GM19467 (cell line): ENCODE data around the gene MARCHF6.
"Not testable (repeated sequence)": the region's sequence is repeated elsewhere in the genome, so short reads cannot be mapped to it uniquely, and the experiment has no call there.

ENCODE experiments used
- ATAC-seq: cut with Tn5 transposase; IDR thresholded peaks from one replicate; pipeline ENCODE4 v1.9.1; 2021; ENCODE audit warnings: mild to moderate bottlenecking, moderate library complexity; ENCODE audit not compliant: unreplicated experiment

MARCHF6 gene

GRCh38 chr5:10374046-10375022 lies 20.8 kb downstream of the MARCHF6 start:
- no peak for ATAC-seq

DNA sequence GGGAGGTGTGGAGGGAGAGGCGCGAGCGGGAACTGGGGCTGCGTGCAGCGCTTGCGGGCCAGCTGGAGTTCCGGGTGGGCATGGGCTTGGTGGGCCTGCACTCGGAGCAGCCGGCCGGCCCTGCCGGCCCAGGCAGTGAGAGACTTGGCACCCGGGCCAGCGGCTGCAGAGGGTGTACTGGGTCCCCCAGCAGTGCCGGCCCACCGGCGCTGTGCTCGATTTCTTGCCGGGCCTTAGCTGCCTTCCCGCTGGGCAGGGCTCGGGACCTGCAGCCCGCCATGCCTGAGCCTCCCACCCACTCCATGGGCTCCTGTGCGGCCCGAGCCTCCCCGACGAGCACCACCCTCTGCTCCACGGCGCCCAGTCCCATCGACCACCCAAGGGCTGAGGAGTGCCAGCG lies 21.7 kb downstream of the MARCHF6 start:
- not testable (repeated sequence) for ATAC-seq

- no peak for ATAC-seq
Observed at GRCh38 chr5:10376544-10376943, 23.0 kb downstream of the MARCHF6 start.

GRCh38 chr5:10377081-10377480 lies 23.6 kb downstream of the MARCHF6 start:
- no peak for ATAC-seq

DNA sequence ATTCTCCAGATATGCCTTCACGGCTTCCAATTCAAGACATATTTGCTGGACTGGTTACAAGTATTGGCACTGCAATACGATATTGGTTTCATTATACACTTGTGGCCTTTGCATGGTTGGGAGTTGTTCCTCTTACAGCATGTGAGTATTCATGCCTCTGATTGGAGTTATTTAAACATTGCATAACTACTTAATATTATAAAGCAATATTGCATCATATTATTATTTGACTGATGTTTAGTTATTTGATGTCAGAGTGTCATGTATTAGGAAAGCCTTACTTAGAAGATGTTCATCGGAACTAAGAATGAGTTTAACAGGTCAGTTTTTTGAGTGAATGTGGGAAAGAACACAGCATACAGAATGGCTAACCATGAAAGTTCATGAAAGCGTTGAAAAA lies 28.3 kb downstream of the MARCHF6 start:
- ATAC-seq = no peak

- ATAC-seq = no peak
Observed at GRCh38 chr5:10384483-10384882, 31.0 kb downstream of the MARCHF6 start.

DNA sequence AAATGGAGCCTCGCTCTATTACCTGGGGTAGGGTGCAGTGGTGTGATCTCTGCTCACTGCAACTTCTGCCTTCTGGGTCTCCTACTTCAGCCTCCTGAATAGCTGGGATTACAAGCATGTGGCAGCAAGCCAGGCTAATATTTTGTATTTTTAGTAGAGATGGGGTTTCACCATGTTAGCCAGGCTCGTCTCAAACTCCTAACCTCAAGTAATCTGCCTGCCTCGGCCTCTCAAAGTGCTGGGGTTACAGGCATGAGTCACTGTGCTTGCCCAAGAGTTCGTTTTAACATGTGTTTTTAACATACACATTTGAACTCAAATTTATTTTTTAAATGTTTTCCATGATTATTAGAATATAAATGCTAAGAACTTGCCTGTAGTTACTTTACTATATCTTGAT lies 34.2 kb downstream of the MARCHF6 start:
- ATAC-seq = no peak

DNA sequence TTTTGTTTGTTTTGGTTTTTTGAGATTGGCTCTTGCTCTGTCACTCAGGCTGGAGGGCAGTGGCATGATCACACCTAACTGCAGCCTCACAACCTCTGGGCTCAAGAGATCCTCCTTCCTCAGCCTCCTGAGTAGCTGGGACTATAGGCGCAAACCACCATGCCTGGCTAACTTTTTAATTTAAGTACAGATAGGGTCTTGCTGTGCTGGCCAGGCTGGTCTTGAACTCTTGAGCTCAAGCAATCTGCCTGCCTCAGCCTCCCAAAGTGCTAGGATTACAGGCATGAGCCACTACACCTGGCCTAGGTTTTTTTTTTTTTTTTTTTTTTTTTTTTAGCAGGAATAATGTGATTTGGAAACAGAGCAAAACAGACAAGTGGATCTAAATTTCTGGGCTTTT lies 37.6 kb downstream of the MARCHF6 start:
- ATAC-seq = no peak

GRCh38 chr5:10392567-10393328 lies 39.3 kb downstream of the MARCHF6 start:
- not testable (repeated sequence) for ATAC-seq

DNA sequence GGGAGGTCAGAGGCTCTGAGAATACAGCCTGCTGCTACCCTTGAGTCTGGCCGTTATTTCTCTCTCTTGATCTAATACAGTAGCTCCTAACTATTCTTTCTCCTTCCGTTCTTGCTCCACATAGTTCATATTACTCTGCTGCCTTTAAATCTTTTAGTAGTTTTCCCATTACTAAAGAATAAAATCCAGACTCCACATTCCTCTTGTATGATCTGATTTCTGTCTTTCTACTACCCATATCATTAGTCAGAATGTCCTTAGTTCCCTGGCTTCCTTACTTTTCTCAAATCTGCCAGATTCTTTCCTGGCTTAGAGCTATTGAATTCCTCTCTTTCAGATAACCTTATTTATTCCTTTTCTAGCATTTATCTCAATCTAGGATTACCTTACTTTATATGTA lies 40.0 kb downstream of the MARCHF6 start:
- no peak for ATAC-seq

DNA sequence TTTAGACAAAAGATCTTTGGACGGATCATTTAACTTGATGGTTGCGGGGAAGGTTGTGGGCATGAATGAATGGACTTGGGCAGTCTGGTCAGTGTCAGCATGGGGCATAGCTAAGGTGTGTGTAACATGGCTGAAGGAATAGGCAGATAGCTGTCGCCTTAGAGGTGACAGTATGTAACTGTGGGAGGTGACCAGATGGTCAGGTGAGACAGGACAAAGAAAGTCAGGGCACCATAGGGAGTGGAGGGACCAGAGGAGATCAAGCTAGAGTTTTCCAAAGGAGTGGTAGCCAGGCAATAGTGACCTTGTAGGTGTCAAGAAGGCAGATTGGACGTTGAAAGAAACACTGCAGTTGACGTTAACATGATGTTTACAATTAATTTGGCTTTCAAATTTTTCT lies 43.1 kb downstream of the MARCHF6 start:
- ATAC-seq = no peak

DNA sequence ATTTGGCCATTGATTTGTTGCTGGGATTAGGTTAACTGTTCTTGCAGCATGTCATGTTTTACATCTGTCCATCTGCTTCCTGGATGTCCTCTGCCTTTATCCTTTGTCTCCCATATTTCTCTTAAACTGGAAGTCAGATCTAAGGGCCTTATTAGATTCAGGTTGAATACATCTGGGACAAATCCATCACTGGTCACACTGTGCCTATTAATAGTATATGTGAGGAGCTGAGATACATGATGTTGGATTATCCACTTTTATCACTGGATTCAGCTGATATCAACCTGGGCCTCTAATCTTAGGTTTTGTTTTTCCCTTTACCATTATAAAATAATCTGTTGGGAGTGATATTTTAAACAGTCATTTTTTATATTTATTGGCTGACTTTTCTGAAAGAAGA lies 46.3 kb downstream of the MARCHF6 start:
- ATAC-seq = no peak

GRCh38 chr5:10400411-10400810 lies 46.9 kb downstream of the MARCHF6 start:
- ATAC-seq = no peak

DNA sequence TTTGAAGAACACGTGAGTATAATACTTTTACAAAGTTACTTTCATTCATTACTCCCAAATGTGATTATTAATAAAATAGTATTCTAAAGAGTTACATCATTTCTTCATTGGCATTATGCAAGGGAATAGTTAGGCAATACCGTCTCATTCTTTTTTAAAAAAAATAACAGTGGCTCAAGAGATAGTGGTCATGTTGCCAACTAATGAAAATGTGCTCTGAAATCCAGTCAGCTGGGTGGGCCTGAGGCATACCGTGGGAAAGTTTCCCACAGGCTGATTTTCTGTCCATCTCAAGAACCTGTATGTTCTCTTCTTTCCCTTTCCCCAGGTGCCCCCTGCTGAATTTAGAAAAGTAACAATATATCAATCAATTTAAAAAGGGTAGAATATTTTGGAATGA lies 47.3 kb downstream of the MARCHF6 start:
- no peak for ATAC-seq

DNA sequence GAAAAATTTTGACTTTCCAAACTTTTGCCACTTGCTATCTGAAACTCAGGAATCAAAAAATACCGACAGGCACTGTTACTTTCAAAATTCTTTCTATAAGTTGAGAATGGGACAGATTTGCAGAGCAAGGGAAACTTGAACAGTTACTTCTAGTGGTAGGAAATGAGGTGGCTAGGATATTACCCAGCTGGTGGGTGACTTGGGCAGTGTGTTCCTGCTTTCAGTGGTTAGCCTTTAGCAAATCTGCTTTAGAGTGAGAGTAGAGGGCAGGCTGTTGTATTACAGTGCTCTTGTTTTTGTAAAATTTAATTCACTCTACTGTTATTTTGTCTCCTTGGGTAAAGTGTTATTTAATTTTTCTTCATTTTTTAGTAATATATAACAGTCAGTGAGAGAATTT lies 48.0 kb downstream of the MARCHF6 start:
- ATAC-seq = peak; percentile 71
